GM18909 (cell line): ENCODE measurements around the gene DNAJC30.

Source experiments
- ATAC-seq: cut with Tn5 transposase; IDR thresholded peaks from one replicate; pipeline ENCODE4 v1.9.1; 2021; ENCODE audit warnings: mild to moderate bottlenecking; ENCODE audit not compliant: unreplicated experiment, poor library complexity

DNAJC30 gene

GRCh38 chr7:73652541-73652949, 30.7 kb downstream of the DNAJC30 start:
- no peak for ATAC-seq

GRCh38 chr7:73650524-73650923, 32.7 kb downstream of the DNAJC30 start:
- ATAC-seq = no peak

- no peak for ATAC-seq
These were observed 33.7 kb downstream of the DNAJC30 start for GRCh38 chr7:73649576-73649975.

- no peak for ATAC-seq
These were observed 34.5 kb downstream of the DNAJC30 start for GRCh38 chr7:73648593-73649332.

- ATAC-seq = no peak
These were observed 35.3 kb downstream of the DNAJC30 start for GRCh38 chr7:73647725-73648592.

- no peak for ATAC-seq
These were observed 36.2 kb downstream of the DNAJC30 start for GRCh38 chr7:73646785-73647724.

GRCh38 chr7:73645643-73646174, 37.5 kb downstream of the DNAJC30 start:
- no peak for ATAC-seq

GRCh38 chr7:73644688-73645286, 38.5 kb downstream of the DNAJC30 start:
- no peak for ATAC-seq

- ATAC-seq = no peak
These were observed 40.4 kb downstream of the DNAJC30 start for GRCh38 chr7:73642834-73643233.

GRCh38 chr7:73638911-73639310, 44.3 kb downstream of the DNAJC30 start:
- ATAC-seq = no peak

GRCh38 chr7:73635428-73636200, 47.6 kb downstream of the DNAJC30 start:
- ATAC-seq = no peak

- no peak for ATAC-seq
These were observed 49.4 kb downstream of the DNAJC30 start for GRCh38 chr7:73633844-73634243.

- ATAC-seq = no peak
These were observed 49.9 kb downstream of the DNAJC30 start for GRCh38 chr7:73633323-73633722.

GRCh38 chr7:73631558-73631957, 51.7 kb downstream of the DNAJC30 start:
- no peak for ATAC-seq
